Cardiac fibroblast (primary cell): Measurements from ENCODE around the gene PBXIP1.

Experiments
- DNase-seq, 2 donors: peaks; one replicate each; pipeline versions ENCODE4 v3.0.0 to v3.0.0-alpha.2; 2010; ENCODE audit warnings: low read depth in 2 of 2
- H3K4me3 ChIP-seq, 2 donors: replicated peaks in 1 of 2; 1 replicate in 1 of 2; 2 replicates in 1 of 2; pipeline ENCODE4 v1.5.1; 2011; ENCODE audit warnings: low read depth in 2 of 2, low read length in 2 of 2, mild to moderate bottlenecking in 2 of 2, moderate library complexity in 1 of 2
- CTCF ChIP-seq: IDR thresholded peaks from one replicate; pipeline ENCODE4 v1.5.1; 2011; ENCODE audit warnings: low read depth, mild to moderate bottlenecking, low read length, inconsistent platforms

The PBXIP1 gene

DNA sequence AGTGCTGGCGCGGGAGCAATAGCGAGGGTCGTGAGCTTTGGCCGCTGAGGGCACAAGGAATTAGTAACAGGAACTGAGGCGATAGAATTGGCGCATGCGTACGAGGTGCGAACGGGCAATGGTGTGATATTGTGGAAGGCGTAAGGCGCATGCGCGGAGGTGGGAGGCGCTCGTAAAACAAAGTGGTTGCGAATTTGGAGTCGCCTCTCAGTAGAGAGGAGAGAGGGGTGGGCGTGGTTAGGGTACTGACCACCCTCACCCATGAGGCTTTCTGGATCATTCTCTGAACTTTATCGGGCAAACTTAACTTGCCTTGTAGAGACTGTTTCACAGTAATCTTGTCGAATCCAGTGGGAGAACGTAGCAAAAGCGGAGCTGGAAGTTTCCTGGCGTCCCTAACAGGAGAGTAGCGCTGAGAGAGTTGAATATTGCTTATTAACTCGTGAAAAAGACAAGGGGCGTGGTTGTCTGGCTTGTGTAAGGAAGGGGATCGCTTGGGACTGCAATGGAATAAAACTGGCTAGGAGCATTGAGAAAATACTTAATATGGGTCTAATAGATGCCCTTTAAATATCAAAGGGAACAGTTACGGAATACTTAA lies 19.0 kb upstream of the PBXIP1 start:
- peak overlapping the region; percentile 59 to 62 for H3K4me3 ChIP-seq
- no peak for TF ChIP-seq CTCF
- peak; percentile 97 to 98 for DNase-seq

GRCh38 chr1:154974102-154974807 lies 18.4 kb upstream of the PBXIP1 start, which contains the start of gene CKS1B:
Gene CKS1B, plus strand, starts transcription at chr1:154974681. Its CDS starts 65 bp downstream, at chr1:154974746.
- DNase-seq, result peak; percentile 100
- peak within 1 kb of the TSS; percentile 62 to 73 for H3K4me3 ChIP-seq
- TF ChIP-seq CTCF, result no peak

GRCh38 chr1:154973344-154974101 lies 17.6 kb upstream of the PBXIP1 start:
- DNase-seq, result peak; percentile 99
- peak; percentile 8 for TF ChIP-seq CTCF
- peak overlapping the region; percentile 61 to 73 for H3K4me3 ChIP-seq

- DNase-seq, result peak; percentile 96 to 99
- no peak for TF ChIP-seq CTCF
- peak overlapping the region; percentile 61 to 73 for H3K4me3 ChIP-seq
These were observed 16.8 kb upstream of the PBXIP1 start for GRCh38 chr1:154972517-154973343.

DNA sequence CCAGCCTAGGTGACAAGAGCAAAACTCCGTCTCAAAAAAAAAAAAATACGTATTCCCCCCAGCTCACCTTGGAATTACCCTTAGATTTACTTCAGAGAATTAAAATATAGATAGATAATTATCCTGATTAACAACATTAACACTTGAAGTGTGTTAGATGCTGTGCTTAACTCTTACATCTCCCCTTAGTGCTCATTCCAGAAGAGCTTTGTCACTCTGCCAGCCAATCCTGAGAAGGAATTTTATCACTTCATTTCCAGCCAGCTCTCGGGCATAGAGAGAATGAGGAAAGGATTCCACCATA lies 16.3 kb upstream of the PBXIP1 start:
- H3K4me3 ChIP-seq, result peak overlapping the region; percentile 61 to 73
- DNase-seq, result no peak
- TF ChIP-seq CTCF, result no peak

GRCh38 chr1:154971341-154971998 lies 15.6 kb upstream of the PBXIP1 start:
- TF ChIP-seq CTCF, result no peak
- no peak for DNase-seq
- peak overlapping the region; percentile 23 to 76 for H3K4me3 ChIP-seq
